Activated CD8-positive, alpha-beta memory T cell treated with anti-CD3 and anti-CD28 coated beads, Interleukin-2, amount 50 U/mL, for 48 hours (primary cell): Measurements from ENCODE around the gene RUVBL1.

Source experiments
- DNase-seq: peaks from one replicate; pipeline ENCODE4 v3.0.0-alpha.2; 2020

RUVBL1 gene

DNA sequence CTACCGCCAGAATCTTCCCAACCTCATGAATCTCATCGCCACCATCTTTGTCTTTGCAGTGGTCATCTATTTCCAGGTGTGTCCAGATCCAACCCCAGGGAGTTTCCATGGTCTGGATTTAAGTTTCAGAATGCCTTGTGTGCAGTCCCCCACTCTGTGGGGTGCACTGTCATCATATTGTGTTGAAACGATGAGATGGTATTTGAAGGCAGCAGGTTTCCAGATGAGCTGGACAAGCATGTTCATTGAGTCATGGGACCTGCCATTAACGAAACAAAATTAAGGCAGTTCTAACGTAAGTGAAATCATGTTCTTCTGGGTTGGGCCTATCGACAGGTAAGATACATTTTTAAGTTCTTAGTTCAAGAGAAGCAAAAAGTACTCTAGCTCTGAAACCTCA, 58.6 kb downstream of the RUVBL1 start:
- peak; percentile 34 for DNase-seq

- peak; percentile 40 for DNase-seq
These were observed 59.7 kb downstream of the RUVBL1 start for GRCh38 chr3:128063865-128064264.

DNA sequence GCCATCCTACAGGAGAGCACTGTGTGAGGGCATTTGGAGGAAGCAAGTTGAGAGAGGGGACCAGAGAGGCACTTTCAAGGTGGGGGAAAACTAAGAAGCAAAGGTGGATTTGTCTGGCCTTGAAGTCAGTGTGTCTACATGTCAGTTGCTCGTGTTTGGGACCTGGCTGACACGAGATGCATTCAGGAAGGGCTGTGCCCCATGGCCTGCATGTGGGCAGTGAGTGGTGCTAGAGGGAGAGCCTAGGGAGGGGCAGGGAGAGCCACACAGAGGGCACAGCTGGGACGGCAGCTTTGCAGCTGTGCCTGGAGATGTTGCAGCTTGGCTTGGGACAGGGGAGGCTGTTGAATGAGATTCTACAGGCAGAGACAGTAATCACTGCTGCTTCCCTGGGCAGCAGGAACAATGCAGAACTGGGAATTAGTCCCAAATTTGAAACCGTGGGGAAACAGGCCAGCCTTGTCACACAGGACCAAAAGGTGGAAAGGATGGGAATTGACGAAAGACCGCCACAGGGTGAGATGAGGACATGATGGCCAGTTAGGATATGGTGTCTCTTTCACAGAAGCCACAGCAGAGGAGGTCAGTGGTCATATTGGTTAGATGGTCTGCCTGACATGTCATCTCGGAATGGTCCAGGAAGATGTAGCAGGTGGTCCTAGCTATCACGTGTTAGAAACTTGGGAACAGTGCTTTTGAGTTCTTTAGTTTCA, 61.4 kb downstream of the RUVBL1 start:
- DNase-seq, result peak; percentile 29

GRCh38 chr3:128060473-128061381, 62.9 kb downstream of the RUVBL1 start:
- DNase-seq, result no peak

GRCh38 chr3:128056258-128056657, 67.4 kb downstream of the RUVBL1 start:
- DNase-seq, result no peak

- no peak for DNase-seq
These were observed 69.2 kb downstream of the RUVBL1 start for GRCh38 chr3:128054367-128054766.

GRCh38 chr3:128053614-128054013, 70.0 kb downstream of the RUVBL1 start:
- DNase-seq, result no peak

- no peak for DNase-seq
These were observed 70.8 kb downstream of the RUVBL1 start for GRCh38 chr3:128052595-128053351.

- DNase-seq, result peak; percentile 98
These were observed 71.6 kb downstream of the RUVBL1 start, which contains the start of gene SEC61A1 for GRCh38 chr3:128051837-128052594. TSS of gene SEC61A1 (plus strand) at chr3:128052437. CDS start at chr3:128052553, 116 bp downstream.

GRCh38 chr3:128051459-128051836, 72.2 kb downstream of the RUVBL1 start:
- DNase-seq, result no peak

- DNase-seq, result no peak
These were observed 73.0 kb downstream of the RUVBL1 start for GRCh38 chr3:128050597-128050996.

- no peak for DNase-seq
These were observed 82.3 kb downstream of the RUVBL1 start for GRCh38 chr3:128041344-128041743.

GRCh38 chr3:128040660-128041059, 83.0 kb downstream of the RUVBL1 start:
- no peak for DNase-seq

DNA sequence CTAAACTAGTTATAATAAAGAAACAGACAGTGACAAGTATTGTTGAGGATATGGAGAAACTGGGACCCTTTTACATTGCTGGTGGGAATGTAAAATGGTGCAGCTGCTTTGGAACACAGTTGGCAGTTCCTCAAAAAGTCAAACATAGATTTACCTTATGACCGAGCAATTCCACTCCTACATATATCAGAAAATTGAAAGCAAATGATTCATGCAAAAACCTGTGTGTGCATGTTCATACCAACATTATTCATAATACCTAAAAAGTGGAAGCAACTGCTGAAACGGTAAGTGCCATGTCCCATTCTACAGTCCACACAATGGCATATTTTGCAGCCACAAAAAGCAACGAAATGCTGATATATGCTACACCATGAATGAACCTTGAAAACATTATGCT, 83.6 kb downstream of the RUVBL1 start:
- DNase-seq, result no peak

DNA sequence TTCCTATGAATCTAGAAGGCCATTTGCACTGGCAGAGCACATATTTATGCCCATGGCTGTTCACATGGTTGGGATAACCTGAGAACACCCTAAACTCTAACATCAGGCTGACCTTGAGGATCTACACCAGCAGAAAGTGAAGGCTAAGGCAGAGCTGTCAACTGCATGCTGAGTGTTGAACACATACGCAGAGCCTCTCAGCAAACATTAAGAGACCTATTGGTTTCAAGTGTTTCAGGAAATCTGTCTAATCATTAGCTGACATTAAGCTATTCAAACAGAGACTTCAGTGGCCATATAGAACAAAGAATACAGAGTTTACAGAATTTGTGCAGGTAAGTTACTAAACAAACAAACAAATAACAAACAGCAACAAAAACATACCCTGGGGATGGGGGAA, 87.5 kb downstream of the RUVBL1 start:
- no peak for DNase-seq

- no peak for DNase-seq
These were observed 90.5 kb downstream of the RUVBL1 start for GRCh38 chr3:128033102-128033501.
